Uterus (tissue), 4 donors: ENCODE measurements around the gene USP10. TPM values are rescaled to one million over a fixed set of nuclear protein-coding genes. Genes with fewer than 3 reads are reported as not detected.

Experiments
- DNase-seq, 2 donors: peaks; one replicate each; pipeline ENCODE4 v3.0.0-alpha.2; 2019 to 2020
- H3K27ac ChIP-seq, 2 donors: fragments of 200-600 bp; sonication (generic); 1 replicate in 1 of 2; 2 replicates in 1 of 2; pipeline ENCODE4 v1.5.1; 2016 to 2018
- H3K27me3 ChIP-seq, 2 donors: fragments of 200-600 bp; sonication (generic); one replicate each; pipeline ENCODE4 v1.5.1; 2018 to 2019; ENCODE audit warnings: control low read depth in 1 of 2
- H3K36me3 ChIP-seq, 2 donors: fragments of 200-600 bp; sonication (generic); one replicate each; pipeline ENCODE4 v1.5.1; 2019; ENCODE audit warnings: control low read depth in 1 of 2
- H3K4me1 ChIP-seq, 2 donors: fragments of 200-600 bp; sonication (generic); one replicate each; pipeline ENCODE4 v1.5.1; 2018 to 2019; ENCODE audit warnings: control low read depth in 1 of 2
- H3K4me3 ChIP-seq, 2 donors: fragments of 200-600 bp; sonication (generic); 1 replicate in 1 of 2; 2 replicates in 1 of 2; pipeline ENCODE4 v1.5.1; 2018 to 2019; ENCODE audit warnings: mild to moderate bottlenecking in 1 of 2
- H3K9me3 ChIP-seq, 2 donors: fragments of 200-600 bp; sonication (generic); one replicate each; pipeline ENCODE4 v1.5.1; 2019; ENCODE audit warnings: control low read depth in 1 of 2
- POLR2A ChIP-seq, 2 donors: fragments of 450-650 bp; IDR thresholded peaks; one replicate each; pipeline ENCODE4 v1.6.1; 2016; ENCODE audit warnings: antibody characterized with exemption in 2 of 2, mild to moderate bottlenecking in 1 of 2, moderate library complexity in 1 of 2
- intact Hi-C: fragments of 100-400 bp; cut with DNase I; formaldehyde crosslinking; loops from one replicate; pipeline ENCODE4 v1.15.1; 2023; ENCODE audit warnings: low total_unique reads
- total RNA-seq, 4 donors: library from RNA; depleted of rRNA in 3 of 4; stranded (reverse); fragments of >200 nt in 3 of 4; gene quantifications; one replicate each; pipeline versions ENCODE4 v1.1.0 to v1.2.4, GENCODE V29; 2014 to 2023
- TF ChIP-seq, protein P1 (sequence below), 4 experiments: fragments of 200-600 bp in 2 of 4; fragments of 450-650 bp in 2 of 4; sonication (generic) in 2 of 4; IDR thresholded peaks; one replicate each; pipeline ENCODE4 v1.5.1; 2016 to 2019; ENCODE audit warnings: antibody characterized with exemption in 4 of 4, mild to moderate bottlenecking in 2 of 4, moderate library complexity in 1 of 4
- donor health status: DM: yes; HTN: yes; CAD: no.

The USP10 gene
- total RNA-seq, 4 donors from 2014 or later: 12.6 to 83.3 (median 44.2) TPM

DNA sequence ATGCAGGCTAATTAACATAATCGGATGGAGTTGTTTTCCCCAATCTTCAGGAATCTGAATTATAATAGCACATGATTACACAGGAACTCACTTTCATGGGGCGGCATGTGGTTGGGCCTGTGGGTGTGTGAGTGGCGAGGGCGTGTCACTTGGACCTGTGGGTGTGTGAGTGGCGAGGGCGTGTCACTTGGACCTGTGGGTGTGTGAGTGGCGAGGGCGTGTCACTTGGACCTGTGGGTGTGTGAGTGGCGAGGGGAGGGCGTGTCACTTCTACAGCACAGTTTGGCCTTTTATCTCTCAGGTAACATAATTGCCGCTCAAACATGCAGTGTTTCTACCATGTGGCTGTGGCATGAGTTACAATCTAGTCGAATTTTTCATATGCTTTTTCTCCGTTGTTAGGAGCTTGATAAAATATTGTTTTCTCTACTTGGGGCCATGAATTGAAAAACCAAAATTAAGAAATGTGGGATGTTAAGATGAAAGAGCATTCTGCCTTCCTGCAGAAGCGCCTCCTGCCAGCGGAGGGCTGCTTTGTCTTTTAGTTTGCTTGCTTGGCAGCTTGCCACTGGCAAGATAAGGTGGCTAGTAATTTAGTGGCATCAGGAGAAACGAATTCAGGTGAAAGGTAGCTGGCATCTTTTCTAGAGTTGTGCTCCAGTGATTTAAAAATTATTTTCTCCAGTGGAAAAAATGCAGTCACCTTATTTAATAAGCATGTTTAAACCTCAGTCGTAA lies 36.2 kb downstream of the USP10 start:
- Histone ChIP-seq H3K9me3 (no peaks in the 10 kb centered on the region), H3K27ac (peak overlapping the region; percentile 51 to 65)
- DNase-seq: no peak

DNA sequence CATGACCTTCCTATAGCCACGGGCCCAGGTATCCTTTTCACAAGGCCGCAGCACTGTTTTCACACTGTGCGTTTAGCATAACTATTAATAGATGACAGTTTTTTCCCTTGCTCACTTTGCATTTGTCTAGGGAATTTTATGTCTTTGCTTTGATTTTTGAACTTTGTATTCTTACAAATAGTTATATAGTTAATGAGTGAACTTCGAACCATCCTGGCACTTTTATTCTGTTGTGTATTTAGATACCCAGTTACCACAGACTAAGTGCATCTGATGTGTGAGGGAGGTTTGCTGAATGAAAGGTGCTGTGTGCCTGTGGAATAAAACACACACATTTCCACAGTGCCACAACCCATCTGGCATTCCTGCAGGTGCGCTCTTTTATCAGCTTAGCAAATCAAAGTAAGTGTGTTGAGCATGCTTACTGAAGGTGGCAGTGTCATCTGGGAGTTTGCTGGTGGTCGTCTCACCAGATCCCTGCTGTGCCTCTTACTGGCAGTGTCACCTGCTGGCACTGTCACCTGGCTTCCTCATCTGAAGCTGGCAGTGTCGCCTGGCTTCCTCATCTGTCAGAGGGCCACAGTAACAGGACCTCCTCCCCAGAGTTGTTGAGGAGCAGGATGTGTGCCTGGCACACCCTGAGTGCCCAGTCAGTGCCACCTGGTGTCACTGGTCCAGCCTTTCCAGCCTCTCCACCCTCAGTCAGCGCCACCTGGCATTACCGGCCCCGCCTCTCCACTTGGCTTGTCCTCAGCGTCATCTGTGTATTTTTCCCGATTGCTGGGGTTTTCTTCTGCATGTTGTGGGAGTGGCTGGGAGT lies 37.6 kb downstream of the USP10 start:
- Histone ChIP-seq H3K4me1 (peaks cover 8% of the 10 kb centered on the region in 2 donors), H3K4me3 (no peak overlapping the region), H3K9me3 (no peaks in the 10 kb centered on the region), H3K27ac (peak overlapping the region; percentile 51 to 65), H3K27me3 (no peaks in the 10 kb centered on the region), H3K36me3 (no peaks in the 10 kb centered on the region)
- no peak for DNase-seq
- intact Hi-C loops: no loop called here
- TF ChIP-seq, protein P1, sequence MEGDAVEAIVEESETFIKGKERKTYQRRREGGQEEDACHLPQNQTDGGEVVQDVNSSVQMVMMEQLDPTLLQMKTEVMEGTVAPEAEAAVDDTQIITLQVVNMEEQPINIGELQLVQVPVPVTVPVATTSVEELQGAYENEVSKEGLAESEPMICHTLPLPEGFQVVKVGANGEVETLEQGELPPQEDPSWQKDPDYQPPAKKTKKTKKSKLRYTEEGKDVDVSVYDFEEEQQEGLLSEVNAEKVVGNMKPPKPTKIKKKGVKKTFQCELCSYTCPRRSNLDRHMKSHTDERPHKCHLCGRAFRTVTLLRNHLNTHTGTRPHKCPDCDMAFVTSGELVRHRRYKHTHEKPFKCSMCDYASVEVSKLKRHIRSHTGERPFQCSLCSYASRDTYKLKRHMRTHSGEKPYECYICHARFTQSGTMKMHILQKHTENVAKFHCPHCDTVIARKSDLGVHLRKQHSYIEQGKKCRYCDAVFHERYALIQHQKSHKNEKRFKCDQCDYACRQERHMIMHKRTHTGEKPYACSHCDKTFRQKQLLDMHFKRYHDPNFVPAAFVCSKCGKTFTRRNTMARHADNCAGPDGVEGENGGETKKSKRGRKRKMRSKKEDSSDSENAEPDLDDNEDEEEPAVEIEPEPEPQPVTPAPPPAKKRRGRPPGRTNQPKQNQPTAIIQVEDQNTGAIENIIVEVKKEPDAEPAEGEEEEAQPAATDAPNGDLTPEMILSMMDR (IDR thresholded peaks at IDR 0.05): no peak
- TF ChIP-seq POLR2A (IDR thresholded peaks at IDR 0.05): no peak

More for the DNA sequence above, 36.2 kb downstream of the USP10 start:
- Histone ChIP-seq H3K4me1 (peaks cover 4 to 13% of the 10 kb centered on the region in 2 donors), H3K36me3 (no peaks in the 10 kb centered on the region), H3K4me3 (no peak overlapping the region), H3K27me3 (no peaks in the 10 kb centered on the region)
- intact Hi-C loops: no loop called here
- TF ChIP-seq, protein P1 (IDR thresholded peaks at IDR 0.05): peak in 1 of 4 experiments; percentile 6
- TF ChIP-seq POLR2A (IDR thresholded peaks at IDR 0.05): no peak

DNA sequence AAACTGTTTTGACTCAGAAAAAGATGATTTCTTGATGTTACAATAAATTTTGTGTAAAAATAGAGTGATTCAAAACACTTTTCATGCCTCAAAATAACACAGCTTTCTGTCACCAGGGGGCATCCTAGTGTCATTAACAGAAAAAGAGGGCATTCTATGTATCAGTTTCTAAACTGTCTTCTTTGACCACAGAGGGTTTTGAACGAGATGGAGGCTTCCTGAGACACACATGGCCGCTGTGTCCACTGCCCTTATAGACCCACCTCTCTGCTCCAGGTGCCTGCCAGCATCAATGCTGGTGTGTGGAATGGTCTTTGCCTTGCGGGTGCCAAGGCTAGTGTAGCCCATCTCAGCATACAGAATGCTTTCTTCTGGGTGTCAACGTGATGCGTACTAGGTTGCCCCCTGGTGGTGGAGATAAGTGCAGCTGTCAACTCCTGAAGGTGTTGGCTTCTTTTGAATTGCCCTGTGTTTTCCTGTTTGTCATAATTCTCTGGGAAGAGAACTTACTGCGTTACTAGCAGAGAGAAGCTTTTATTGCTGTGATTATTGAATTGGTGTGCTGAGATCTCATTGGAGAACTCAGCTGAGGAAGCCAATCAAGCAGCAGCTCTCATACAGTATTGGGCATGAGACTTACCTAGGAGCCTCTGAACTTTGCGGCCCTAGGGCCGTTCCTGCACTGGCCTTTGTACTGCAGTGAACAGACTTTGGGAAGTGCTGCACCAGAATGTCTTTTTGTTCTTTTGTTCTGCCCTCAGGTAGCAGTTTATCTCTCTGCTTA lies 38.6 kb downstream of the USP10 start:
- no peaks in the 10 kb centered on the region for H3K27me3 ChIP-seq
- no peaks in the 10 kb centered on the region for H3K36me3 ChIP-seq
- H3K4me1 ChIP-seq: peaks cover 8% of the 10 kb centered on the region in 2 donors
- no peaks in the 10 kb centered on the region for H3K9me3 ChIP-seq
- H3K27ac ChIP-seq: peak overlapping the region in 1 of 2 donors; percentile 15
- DNase-seq: peak; percentile 60 to 78
- no peak for TF ChIP-seq POLR2A (IDR thresholded peaks at IDR 0.05)
- TF ChIP-seq, protein P1 (IDR thresholded peaks at IDR 0.05): peak; percentile 74 to 82 (median 80)
- intact Hi-C loops: no loop called here
- H3K4me3 ChIP-seq: no peak overlapping the region

DNA sequence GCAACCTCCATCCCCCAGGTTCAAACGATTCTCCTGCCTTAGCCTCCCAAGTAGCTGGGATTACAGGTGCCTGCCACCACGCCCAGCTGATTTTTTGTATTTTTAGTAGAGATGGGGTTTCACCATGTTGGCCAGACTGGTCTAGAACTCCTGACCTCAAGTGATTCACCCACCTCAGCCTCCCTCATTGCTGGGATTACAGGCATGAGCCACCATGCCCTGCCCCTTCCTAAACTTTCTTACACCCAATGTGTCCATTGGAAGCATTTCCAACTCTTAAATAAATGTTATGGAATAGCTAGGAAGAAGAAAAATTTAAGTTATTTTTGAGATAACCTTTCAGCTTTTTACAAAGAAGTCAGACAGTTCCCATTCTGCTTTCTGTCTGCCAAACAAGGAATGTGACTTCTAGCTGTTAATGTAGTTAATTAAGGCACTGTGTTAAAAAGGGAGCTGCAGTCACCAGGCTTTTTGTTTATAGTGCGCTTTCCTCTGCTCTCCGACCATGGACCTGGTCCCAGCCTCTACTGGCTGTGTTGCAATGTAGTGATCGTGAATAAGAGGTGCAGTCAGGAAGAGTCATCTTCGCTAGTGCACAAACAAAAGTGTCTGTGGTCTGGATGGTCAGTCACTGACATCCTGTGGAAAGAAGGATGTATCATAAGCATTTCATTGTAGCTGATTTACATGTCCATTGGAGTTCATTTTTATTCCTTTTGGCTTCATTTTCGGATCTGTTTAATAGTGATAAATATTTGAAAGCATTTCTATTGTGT lies 39.7 kb downstream of the USP10 start:
- no peak for DNase-seq
- Histone ChIP-seq H3K27ac (no peak overlapping the region), H3K9me3 (no peaks in the 10 kb centered on the region), H3K4me3 (no peak overlapping the region), H3K4me1 (peaks cover 8% of the 10 kb centered on the region in 2 donors), H3K27me3 (no peaks in the 10 kb centered on the region), H3K36me3 (no peaks in the 10 kb centered on the region)
- intact Hi-C loops: no loop called here
- no peak for TF ChIP-seq POLR2A (IDR thresholded peaks at IDR 0.05)
- TF ChIP-seq, protein P1 (IDR thresholded peaks at IDR 0.05): no peak
